ENCODE data around the gene PALLD.

Gene PALLD

GRCh38 chr4:168643111-168643795 is 146.4 kb downstream of the PALLD start:
- no peak for TF ChIP-seq CTCF (conservative IDR thresholded peaks at IDR 0.05)
- no peak overlapping the region for H3K27ac ChIP-seq

- no peak for TF ChIP-seq CTCF (conservative IDR thresholded peaks at IDR 0.05)
Observed at GRCh38 chr4:168643796-168644159, 146.9 kb downstream of the PALLD start.

GRCh38 chr4:168646001-168646768 is 149.3 kb downstream of the PALLD start:
- no peak for TF ChIP-seq CTCF (conservative IDR thresholded peaks at IDR 0.05)
- no peak overlapping the region for H3K27ac ChIP-seq

More at GRCh38 chr4:168643796-168644159, 146.9 kb downstream of the PALLD start:
- H3K27ac ChIP-seq, result no peak overlapping the region

- no peak for TF ChIP-seq CTCF (conservative IDR thresholded peaks at IDR 0.05)
- no peak overlapping the region for H3K27ac ChIP-seq
Observed at GRCh38 chr4:168647646-168648375, 151.0 kb downstream of the PALLD start.

GRCh38 chr4:168648494-168648893 is 151.6 kb downstream of the PALLD start:
- TF ChIP-seq CTCF (conservative IDR thresholded peaks at IDR 0.05), result no peak
- no peak overlapping the region for H3K27ac ChIP-seq

GRCh38 chr4:168648929-168649328 is 152.1 kb downstream of the PALLD start:
- H3K27ac ChIP-seq, result no peak overlapping the region
- no peak for TF ChIP-seq CTCF (conservative IDR thresholded peaks at IDR 0.05)

- no peak for TF ChIP-seq CTCF (conservative IDR thresholded peaks at IDR 0.05)
- no peak overlapping the region for H3K27ac ChIP-seq
Observed at GRCh38 chr4:168651374-168651773, 154.5 kb downstream of the PALLD start.
